22Rv1 (cell line): ENCODE measurements around the gene TMX4.

Source experiments
- ZFX ChIP-seq: fragments of 450-650 bp; IDR thresholded peaks from 2 replicates; pipeline ENCODE4 v1.6.1; 2017; ENCODE audit warnings: antibody characterized with exemption, borderline replicate concordance
- TF ChIP-seq, protein P1 (sequence below): fragments of 450-650 bp; IDR thresholded peaks from 2 replicates; pipeline ENCODE4 v1.5.1; 2017; ENCODE audit warnings: mild to moderate bottlenecking

DNA sequence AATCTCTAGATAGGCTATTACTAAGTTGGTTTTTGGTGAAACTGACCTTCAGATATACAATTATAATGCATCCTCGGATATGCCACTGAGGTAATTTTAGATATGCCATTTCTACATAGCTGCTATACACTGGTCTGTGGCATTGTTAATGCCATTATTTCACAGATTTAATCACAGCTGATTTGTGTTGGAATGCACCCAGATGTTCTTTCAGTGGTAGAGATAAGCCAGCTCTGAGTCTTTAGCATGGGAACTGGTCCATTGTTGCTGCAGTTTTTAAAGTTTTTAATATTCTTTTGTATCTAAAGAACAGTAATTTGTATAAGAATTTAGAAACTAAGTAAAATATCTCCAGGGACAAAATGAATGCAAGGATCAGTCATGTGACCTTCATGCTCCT, 6.8 kb downstream of the TMX4 start:
- TF ChIP-seq, protein P1, sequence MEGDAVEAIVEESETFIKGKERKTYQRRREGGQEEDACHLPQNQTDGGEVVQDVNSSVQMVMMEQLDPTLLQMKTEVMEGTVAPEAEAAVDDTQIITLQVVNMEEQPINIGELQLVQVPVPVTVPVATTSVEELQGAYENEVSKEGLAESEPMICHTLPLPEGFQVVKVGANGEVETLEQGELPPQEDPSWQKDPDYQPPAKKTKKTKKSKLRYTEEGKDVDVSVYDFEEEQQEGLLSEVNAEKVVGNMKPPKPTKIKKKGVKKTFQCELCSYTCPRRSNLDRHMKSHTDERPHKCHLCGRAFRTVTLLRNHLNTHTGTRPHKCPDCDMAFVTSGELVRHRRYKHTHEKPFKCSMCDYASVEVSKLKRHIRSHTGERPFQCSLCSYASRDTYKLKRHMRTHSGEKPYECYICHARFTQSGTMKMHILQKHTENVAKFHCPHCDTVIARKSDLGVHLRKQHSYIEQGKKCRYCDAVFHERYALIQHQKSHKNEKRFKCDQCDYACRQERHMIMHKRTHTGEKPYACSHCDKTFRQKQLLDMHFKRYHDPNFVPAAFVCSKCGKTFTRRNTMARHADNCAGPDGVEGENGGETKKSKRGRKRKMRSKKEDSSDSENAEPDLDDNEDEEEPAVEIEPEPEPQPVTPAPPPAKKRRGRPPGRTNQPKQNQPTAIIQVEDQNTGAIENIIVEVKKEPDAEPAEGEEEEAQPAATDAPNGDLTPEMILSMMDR: no peak
- TF ChIP-seq ZFX: no peak
